ENCODE data around the gene UQCR11.

The UQCR11 gene

DNA sequence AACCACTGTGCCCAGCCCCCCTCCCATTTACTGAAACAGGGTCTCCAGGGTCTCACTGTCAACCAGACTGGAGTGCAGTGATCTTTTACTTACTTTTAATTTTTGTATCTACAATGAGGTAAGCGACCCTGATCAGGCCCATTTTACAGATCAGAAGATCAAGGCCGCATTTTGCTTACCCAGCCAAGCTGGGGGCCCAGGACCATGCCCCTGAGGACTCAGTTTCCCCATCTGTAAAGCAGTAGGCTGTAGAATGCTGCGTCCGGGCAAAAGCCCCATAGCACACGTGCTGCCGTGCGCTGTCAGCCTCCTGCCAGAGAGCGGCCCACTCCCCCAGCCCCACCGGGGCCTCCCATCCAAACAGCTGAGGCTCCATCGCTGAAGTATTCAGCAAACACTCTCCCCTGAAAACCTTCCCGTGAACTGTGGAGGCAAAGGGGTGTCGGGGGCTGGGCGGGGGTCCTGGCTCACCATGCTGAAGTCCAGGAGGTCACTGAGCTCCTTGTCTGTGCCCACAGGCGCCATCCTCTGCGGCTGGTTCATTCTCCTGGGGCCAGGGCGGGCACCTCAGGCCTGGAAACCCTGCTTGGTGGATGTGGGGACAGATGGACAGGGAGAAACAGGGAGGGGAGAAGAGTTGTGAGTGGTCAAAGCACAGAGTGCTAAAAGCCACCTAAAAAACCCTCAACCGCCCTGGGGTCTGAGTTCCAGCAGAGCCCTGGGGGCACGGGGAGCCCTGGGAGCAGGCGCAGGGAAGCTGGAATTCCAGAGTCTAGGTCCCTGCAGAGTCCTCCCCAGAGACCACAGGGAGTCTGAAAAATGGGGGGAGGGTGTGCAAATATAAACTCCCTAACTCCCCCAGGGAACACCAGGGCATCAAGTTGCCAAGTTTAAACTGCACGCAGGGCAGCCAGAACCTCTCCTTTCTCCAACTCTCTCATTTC, 44.7 kb upstream of the UQCR11 start:
- no peak for TF ChIP-seq CTCF (conservative IDR thresholded peaks at IDR 0.05)
- no peak overlapping the region for H3K27ac ChIP-seq

- TF ChIP-seq CTCF (conservative IDR thresholded peaks at IDR 0.05), result no peak
- H3K27ac ChIP-seq, result no peak overlapping the region
Observed at GRCh38 chr19:1648920-1649541, 43.8 kb upstream of the UQCR11 start.

GRCh38 chr19:1648459-1648849, 43.2 kb upstream of the UQCR11 start:
- TF ChIP-seq CTCF (conservative IDR thresholded peaks at IDR 0.05), result no peak
- H3K27ac ChIP-seq, result no peak overlapping the region

- no peak for TF ChIP-seq CTCF (conservative IDR thresholded peaks at IDR 0.05)
- no peak overlapping the region for H3K27ac ChIP-seq
Observed at GRCh38 chr19:1647501-1648458, 42.5 kb upstream of the UQCR11 start.

- no peak overlapping the region for H3K27ac ChIP-seq
- TF ChIP-seq CTCF (conservative IDR thresholded peaks at IDR 0.05), result no peak
Observed at GRCh38 chr19:1646659-1647453, 41.6 kb upstream of the UQCR11 start.

DNA sequence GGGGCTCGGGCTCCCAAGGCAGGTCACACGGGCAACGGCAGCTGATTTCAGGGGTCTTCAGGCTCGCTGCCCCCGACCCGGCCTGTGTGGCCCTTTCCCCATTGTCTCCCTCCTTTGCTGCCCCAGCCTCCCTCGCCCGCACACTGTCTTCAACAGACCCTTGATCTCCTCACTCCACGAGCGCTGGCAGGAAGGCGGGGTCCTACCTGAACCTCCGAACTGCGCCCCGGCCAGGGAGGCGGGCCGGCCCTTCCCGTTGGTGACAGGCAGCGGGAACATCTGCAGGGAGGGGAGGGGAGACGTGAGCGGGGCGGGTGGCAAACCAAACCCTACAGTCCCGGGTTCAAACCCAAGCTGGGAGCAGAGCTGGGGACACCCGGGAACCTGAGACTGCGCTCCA, 40.9 kb upstream of the UQCR11 start:
- TF ChIP-seq CTCF (conservative IDR thresholded peaks at IDR 0.05), result no peak
- H3K27ac ChIP-seq, result no peak overlapping the region

Data from VCaP (cell line).